IMR-90 (cell line): ENCODE data around the gene AKAP5. TPM values are rescaled to one million over a fixed set of nuclear protein-coding genes. Genes with fewer than 3 reads are reported as not detected.

ENCODE experiments used
- ATAC-seq: fragments of 200-7000 bp; cut with Tn5 transposase; 2 replicates; pipeline ENCODE4 v1.9.1; 2020; ENCODE audit warnings: low read depth, mild to moderate bottlenecking, moderate library complexity
- BruUV-seq: library from RNA; stranded (reverse); fragments of 400-500 nt; replicated peaks from 2 replicates; lab custom pipeline; 2021; lab: Mats Ljungman, UMichigan
- CTCF ChIA-PET: fragments of 300-600 bp; formaldehyde crosslinking; extraction: SDS; loops from one replicate; lab custom pipeline; 2021; ENCODE audit warnings: antibody characterized with exemption; lab: Yijun Ruan, JAX
- POLR2A ChIA-PET: fragments of 300-600 bp; sonication (Branson Sonifier 250); formaldehyde crosslinking; loops from one replicate; lab custom pipeline; 2022; ENCODE audit warnings: antibody characterized with exemption; ENCODE audit not compliant: unreplicated experiment; lab: Charles Lee
- DNase-seq: peaks from one replicate; pipeline ENCODE4 v3.0.0; 2013
- H2AFZ ChIP-seq: replicated peaks from 2 replicates; pipeline ENCODE3; 2013; ENCODE audit warnings: low read length, mild to moderate bottlenecking; ENCODE audit not compliant: poor library complexity
- H2AK5ac ChIP-seq: 2 replicates; pipeline ENCODE4 v1.6.1; 2013; ENCODE audit warnings: low read depth, low read length, inconsistent platforms
- H2AK9ac ChIP-seq: replicated peaks from 2 replicates; pipeline ENCODE3; 2013; ENCODE audit warnings: mild to moderate bottlenecking, low read depth, low read length, moderate library complexity; ENCODE audit not compliant: poor library complexity
- H2BK120ac ChIP-seq: 2 replicates; pipeline ENCODE4 v1.6.1; 2013; ENCODE audit warnings: low read depth, low read length, inconsistent platforms
- H2BK15ac ChIP-seq: 3 replicates; pipeline ENCODE4 v1.6.1; 2013; ENCODE audit warnings: low read depth, low read length, inconsistent platforms
- H2BK20ac ChIP-seq: 2 replicates; pipeline ENCODE4 v1.6.1; 2013; ENCODE audit warnings: low read depth, mild to moderate bottlenecking, inconsistent platforms, low read length, moderate library complexity
- H2BK5ac ChIP-seq: 2 replicates; pipeline ENCODE4 v1.6.1; 2013; ENCODE audit warnings: mild to moderate bottlenecking, low read depth, low read length, inconsistent platforms; ENCODE audit not compliant: poor library complexity, severe bottlenecking
- H3K14ac ChIP-seq: replicated peaks from 2 replicates; pipeline ENCODE4 v1.6.1; 2013; ENCODE audit warnings: low read depth, low read length, inconsistent platforms
- H3K18ac ChIP-seq: 2 replicates; pipeline ENCODE4 v1.6.1; 2013; ENCODE audit warnings: low read depth, low read length, control low read depth
- H3K23ac ChIP-seq: 2 replicates; pipeline ENCODE4 v1.6.1; 2013; ENCODE audit warnings: low read depth, low read length, inconsistent platforms
- H3K27ac ChIP-seq: 2 replicates; pipeline ENCODE4 v1.5.1; 2013; ENCODE audit warnings: mild to moderate bottlenecking, control low read depth, low read length; ENCODE audit not compliant: insufficient read depth
- H3K27me3 ChIP-seq: 2 replicates; pipeline ENCODE4 v1.6.1; 2013; ENCODE audit warnings: low read length; ENCODE audit not compliant: control insufficient read depth, insufficient read depth
- H3K36me3 ChIP-seq: 2 replicates; pipeline ENCODE4 v1.6.1; 2013; ENCODE audit warnings: low read length, mixed read lengths; ENCODE audit not compliant: control insufficient read depth, insufficient read depth
- H3K4ac ChIP-seq: 2 replicates; pipeline ENCODE4 v1.6.1; 2013; ENCODE audit warnings: low read depth, low read length, inconsistent platforms
- H3K4me1 ChIP-seq: 2 replicates; pipeline ENCODE4 v1.6.1; 2013; ENCODE audit warnings: low read length, mixed read lengths; ENCODE audit not compliant: control insufficient read depth, insufficient read depth
- H3K4me2 ChIP-seq: 2 replicates; pipeline ENCODE4 v1.6.1; 2013; ENCODE audit warnings: low read depth, mild to moderate bottlenecking, control low read depth, low read length, moderate library complexity
- H3K4me3 ChIP-seq: 2 replicates; pipeline ENCODE4 v1.5.1; 2013; ENCODE audit warnings: low read depth, mild to moderate bottlenecking, control low read depth, low read length, moderate library complexity; ENCODE audit not compliant: insufficient read depth
- H3K56ac ChIP-seq: 2 replicates; pipeline ENCODE4 v1.6.1; 2013; ENCODE audit warnings: low read length, inconsistent platforms; ENCODE audit not compliant: insufficient read depth; ENCODE audit errors: extremely low read depth
- H3K79me1 ChIP-seq, 2 experiments: 2 replicates each; pipeline ENCODE4 v1.6.1; 2013; ENCODE audit warnings: low read length in 2 of 2, inconsistent platforms in 1 of 2, low read depth in 1 of 2
- H3K9ac ChIP-seq: 2 replicates; pipeline ENCODE4 v1.6.1; 2013; ENCODE audit warnings: low read depth, low read length, control low read depth
- H3K9me1 ChIP-seq: 2 replicates; pipeline ENCODE4 v1.6.1; 2013; ENCODE audit warnings: low read length, inconsistent platforms; ENCODE audit not compliant: insufficient read depth
- H3K9me3 ChIP-seq: 2 replicates; pipeline ENCODE4 v1.6.1; 2013; ENCODE audit warnings: low read length; ENCODE audit not compliant: control insufficient read depth, insufficient read depth
- H4K20me1 ChIP-seq: 2 replicates; pipeline ENCODE4 v1.6.1; 2013; ENCODE audit warnings: low read length, inconsistent platforms; ENCODE audit not compliant: insufficient read depth
- H4K5ac ChIP-seq: 2 replicates; pipeline ENCODE4 v1.6.1; 2013; ENCODE audit warnings: mild to moderate bottlenecking, low read depth, low read length, control low read depth
- H4K8ac ChIP-seq, 2 experiments: 2 replicates each; pipeline ENCODE4 v1.6.1; 2013; ENCODE audit warnings: low read depth in 2 of 2, low read length in 2 of 2, control low read depth in 1 of 2, inconsistent platforms in 1 of 2
- H4K91ac ChIP-seq: 2 replicates; pipeline ENCODE4 v1.6.1; 2013; ENCODE audit warnings: low read depth, low read length, inconsistent platforms; ENCODE audit not compliant: insufficient read depth
- BHLHE40 ChIP-seq: fragments of 150-350 bp; IDR thresholded peaks from 2 replicates; pipeline ENCODE4 v1.6.1; 2016; ENCODE audit warnings: mild to moderate bottlenecking, low read depth, low read length
- CHD1 ChIP-seq: IDR thresholded peaks from 2 replicates; pipeline ENCODE4 v1.6.1; 2012; ENCODE audit warnings: low read depth, low read length, improper control_type of control experiment
- ELK1 ChIP-seq: fragments of 150-350 bp; IDR thresholded peaks from 2 replicates; pipeline ENCODE4 v1.6.1; 2016; ENCODE audit warnings: low read depth, mild to moderate bottlenecking, low read length, moderate library complexity, borderline replicate concordance
- MAFK ChIP-seq: IDR thresholded peaks from 2 replicates; pipeline ENCODE4 v1.6.1; 2012; ENCODE audit warnings: low read depth, low read length, improper control_type of control experiment
- MAZ ChIP-seq: IDR thresholded peaks from 2 replicates; pipeline ENCODE4 v1.6.1; 2012; ENCODE audit warnings: low read depth, mild to moderate bottlenecking, low read length, improper control_type of control experiment, moderate library complexity, borderline replicate concordance
- SMC3 ChIP-seq: fragments of 150-350 bp; IDR thresholded peaks from 2 replicates; pipeline ENCODE4 v1.6.1; 2016; ENCODE audit warnings: low read depth, mild to moderate bottlenecking, antibody characterized with exemption, low read length, moderate library complexity
- WGBS, 2 experiments: methylation state at CpG; one replicate each; pipeline versions ENCODE4 v1.1.5 to v1.1.7; 2013; ENCODE audit warnings: missing lambda C conversion rate in 2 of 2; ENCODE audit not compliant: insufficient read length in 1 of 2; ENCODE audit errors: extremely low coverage in 2 of 2; 5-methylcytosine and 5-hydroxymethylcytosine counted together
- dilution Hi-C: fragments of 300-500 bp; cut with HindIII; formaldehyde crosslinking; loops from one replicate; pipeline ENCODE4 v1.14.3; 2018; ENCODE audit warnings: low sequenced_read_pairs; ENCODE audit not compliant: unreplicated experiment
- in situ Hi-C: fragments of 300-500 bp; cut with MboI; formaldehyde crosslinking; loops from 3 replicates; pipeline ENCODE4 v1.14.3; 2019; ENCODE audit warnings: low sequenced_read_pairs, inconsistent platforms, mixed read lengths
- intact Hi-C: fragments of 100-400 bp; cut with micrococcal nuclease; formaldehyde crosslinking; loops from 2 replicates; pipeline ENCODE4 v1.10.0; 2022
- polyA plus RNA-seq, 3 experiments: library from polyadenylated mRNA; depleted of rRNA; stranded (reverse); fragments of >200 nt; gene quantifications; 2 replicates each; pipeline ENCODE4 v1.2.3, GENCODE V29; 2012; ENCODE audit warnings: low replicate concordance in 1 of 3
- total RNA-seq: library from RNA; depleted of rRNA; stranded (reverse); fragments of >200 nt; gene quantifications from 2 replicates; pipeline ENCODE4 v1.2.3, GENCODE V29; 2012

Gene AKAP5
- total and polyA plus RNA-seq, 2 of the 4 experiments (the other 2 are of a cell fraction), result 0.21 to 0.72 TPM

- no peak overlapping the region for H2AFZ ChIP-seq
- TF ChIP-seq BHLHE40 (no peak), MAFK (no peak), SMC3 (no peak), CHD1 (no peak), MAZ (no peak), ELK1 (no peak)
- H2BK120ac ChIP-seq, result no peak overlapping the region
- H3K23ac ChIP-seq, result peak overlapping the region; percentile 76
- H3K14ac ChIP-seq, result peak overlapping the region; percentile 58; the same call in 1 of the 2 replicates
- H3K18ac ChIP-seq, result no peak overlapping the region
- H4K5ac ChIP-seq, result no peak overlapping the region
- no peak overlapping the region for H4K91ac ChIP-seq
- peaks cover 8% of the 10 kb centered on the region for H3K4me1 ChIP-seq
- WGBS, 2 experiments, result 69% methylated on average over 2 of the region's 4 CpGs; no CpG with 5 or more reads in 1 of the 2 experiments
- no TSS peak for BruUV-seq
- H3K9ac ChIP-seq, result no peak overlapping the region
- H3K4me2 ChIP-seq, result peak overlapping the region; percentile 65
- no peak overlapping the region for H3K4me3 ChIP-seq
- H3K56ac ChIP-seq, result no peak overlapping the region
- no peak overlapping the region for H2BK15ac ChIP-seq
- dilution Hi-C loops, result no loop called here
- H2AK9ac ChIP-seq, result no peak overlapping the region
- H4K20me1 ChIP-seq, result peaks cover 71% of the 10 kb centered on the region
- CTCF ChIA-PET, result no interaction called here
- no peak for ATAC-seq
- H3K36me3 ChIP-seq, result no peaks in the 10 kb centered on the region
- intact Hi-C loops, result no loop called here
- H3K9me3 ChIP-seq, result no peaks in the 10 kb centered on the region
- no peak overlapping the region for H3K4ac ChIP-seq
- H3K9me1 ChIP-seq, result peaks cover 12% of the 10 kb centered on the region
- POLR2A ChIA-PET, result no interaction called here
- peaks cover 6 to 64% of the 10 kb centered on the region in 2 experiments for H3K79me1 ChIP-seq
- no peak overlapping the region for H2BK20ac ChIP-seq
- in situ Hi-C loops, result no loop called here
- DNase-seq, result peak; percentile 58
- H2BK5ac ChIP-seq, result no peak overlapping the region
- no peak overlapping the region for H3K27ac ChIP-seq
- H3K27me3 ChIP-seq, result no peaks in the 10 kb centered on the region
- no peak overlapping the region for H4K8ac ChIP-seq
- no peak overlapping the region for H2AK5ac ChIP-seq
These were observed 42.3 kb downstream of the AKAP5 start for GRCh38 chr14:64507376-64508156.
